Gastrocnemius medialis (tissue), 4 donors: ENCODE data around the gene MVB12A.

Source experiments
- CTCF ChIP-seq, 5 experiments: fragments of 450-650 bp in 3 of 5; fragments of 200-600 bp in 2 of 5; sonication (generic) in 2 of 5; IDR thresholded peaks in 4 of 5; conservative IDR thresholded peaks in 1 of 5; 1 replicate in 4 of 5; 2 replicates in 1 of 5; pipeline ENCODE4 v1.5.1; 2016 to 2019; ENCODE audit warnings: antibody characterized with exemption in 5 of 5, mild to moderate bottlenecking in 3 of 5, moderate library complexity in 3 of 5
- POLR2A ChIP-seq, 2 donors: fragments of 450-650 bp; IDR thresholded peaks; one replicate each; pipeline ENCODE4 v1.6.1; 2017; ENCODE audit warnings: antibody characterized with exemption in 2 of 2, mild to moderate bottlenecking in 2 of 2, moderate library complexity in 2 of 2

DNA sequence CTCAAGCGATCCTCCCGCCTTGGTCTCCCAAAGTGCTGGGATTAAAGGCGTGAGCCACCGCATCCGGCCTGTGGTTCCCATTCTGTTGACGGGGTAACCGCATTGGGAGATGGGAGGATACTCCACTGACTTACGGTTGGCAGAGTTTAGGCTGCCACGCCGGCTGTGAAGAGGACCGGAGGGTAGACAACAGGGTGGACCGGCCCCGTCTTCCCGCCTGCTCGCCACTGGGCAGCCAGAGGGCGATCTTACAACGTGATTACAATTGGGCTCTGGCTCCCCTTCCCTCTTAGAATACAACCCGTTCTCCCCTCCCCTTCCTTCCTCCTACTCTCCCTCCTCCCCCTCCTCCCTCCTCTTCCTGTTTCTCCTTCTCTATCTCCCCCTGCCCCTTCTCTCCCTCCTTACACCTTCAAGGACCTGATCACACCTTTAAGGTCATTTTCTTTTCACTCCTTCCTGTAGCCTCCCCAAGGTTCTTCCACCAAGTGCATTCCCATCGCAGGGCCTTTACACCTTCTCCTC is 24.9 kb upstream of the MVB12A start:
- peak; percentile 43 to 62 (median 58) for TF ChIP-seq CTCF (IDR thresholded peaks at IDR 0.05 in 4 of 5, conservative IDR thresholded peaks at IDR 0.05 in 1 of 5)
- no peak for TF ChIP-seq POLR2A (IDR thresholded peaks at IDR 0.05)
